ENCODE measurements around the gene TEX38. TPM values are rescaled to one million over a fixed set of nuclear protein-coding genes. Genes with fewer than 3 reads are reported as not detected.
A peak's percentile ranks its signal among the peaks of the same experiment; 100 is the strongest.

The TEX38 gene
- total RNA-seq, 6 donors from 2014 or later, result not detected

GRCh38 chr1:46687093-46687659 lies 15.5 kb downstream of the TEX38 start:
- TF ChIP-seq POLR2A (IDR thresholded peaks at IDR 0.05) (no peak), POLR2AphosphoS5 (IDR thresholded peaks at IDR 0.05) (no peak), EP300 (IDR thresholded peaks at IDR 0.05) (no peak)
- TF ChIP-seq, protein P1, sequence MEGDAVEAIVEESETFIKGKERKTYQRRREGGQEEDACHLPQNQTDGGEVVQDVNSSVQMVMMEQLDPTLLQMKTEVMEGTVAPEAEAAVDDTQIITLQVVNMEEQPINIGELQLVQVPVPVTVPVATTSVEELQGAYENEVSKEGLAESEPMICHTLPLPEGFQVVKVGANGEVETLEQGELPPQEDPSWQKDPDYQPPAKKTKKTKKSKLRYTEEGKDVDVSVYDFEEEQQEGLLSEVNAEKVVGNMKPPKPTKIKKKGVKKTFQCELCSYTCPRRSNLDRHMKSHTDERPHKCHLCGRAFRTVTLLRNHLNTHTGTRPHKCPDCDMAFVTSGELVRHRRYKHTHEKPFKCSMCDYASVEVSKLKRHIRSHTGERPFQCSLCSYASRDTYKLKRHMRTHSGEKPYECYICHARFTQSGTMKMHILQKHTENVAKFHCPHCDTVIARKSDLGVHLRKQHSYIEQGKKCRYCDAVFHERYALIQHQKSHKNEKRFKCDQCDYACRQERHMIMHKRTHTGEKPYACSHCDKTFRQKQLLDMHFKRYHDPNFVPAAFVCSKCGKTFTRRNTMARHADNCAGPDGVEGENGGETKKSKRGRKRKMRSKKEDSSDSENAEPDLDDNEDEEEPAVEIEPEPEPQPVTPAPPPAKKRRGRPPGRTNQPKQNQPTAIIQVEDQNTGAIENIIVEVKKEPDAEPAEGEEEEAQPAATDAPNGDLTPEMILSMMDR (IDR thresholded peaks at IDR 0.05), result no peak
- Histone ChIP-seq H3K4me1 (peaks cover 2 to 26% (median 19%) of the 10 kb centered on the region in 4 donors), H3K36me3 (peaks cover 43 to 95% (median 69%) of the 10 kb centered on the region in 4 donors), H3K4me3 (no peak overlapping the region), H3K9me3 (no peaks in the 10 kb centered on the region), H3K27ac (peak overlapping the region in 1 of 4 donors; percentile 12), H3K27me3 (no peaks in the 10 kb centered on the region)
- ATAC-seq (ENCODE audit: low FRiP score in 2 of 2) (no peak), DNase-seq (peak in 1 of 2 donors; percentile 83)
- 49 to 51% methylated on average over 2 of the region's 2 CpGs for WGBS, 2 donors

DNA sequence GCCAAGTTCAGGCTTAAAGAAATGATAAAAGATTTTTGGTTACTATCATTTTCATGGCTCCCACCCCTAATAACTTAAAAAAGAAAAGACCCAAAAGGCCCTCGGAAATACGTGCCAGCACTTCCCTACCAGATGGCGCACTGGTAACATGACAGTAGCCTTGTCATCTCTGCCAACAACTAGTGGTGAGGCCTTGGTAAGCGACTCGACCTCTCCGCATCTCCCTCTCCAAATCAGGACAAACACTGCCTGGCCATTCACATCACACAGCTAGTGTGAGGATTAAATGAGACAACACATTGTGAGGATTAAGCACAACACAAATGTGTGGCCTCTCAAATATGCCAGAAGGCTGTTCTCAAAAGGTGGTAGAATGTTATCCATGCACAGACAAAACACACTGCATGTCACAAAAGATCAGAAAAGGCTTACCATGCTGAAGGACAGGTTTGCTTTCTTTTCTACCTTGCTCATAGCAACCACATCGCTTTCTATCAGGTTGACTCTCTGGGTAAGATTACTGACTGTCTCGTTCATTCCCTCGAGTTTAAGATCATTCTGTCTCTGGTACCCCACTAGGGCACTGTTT lies 16.4 kb downstream of the TEX38 start:
- Histone ChIP-seq H3K4me3 (no peak overlapping the region), H3K9me3 (no peaks in the 10 kb centered on the region), H3K36me3 (peaks cover 43 to 95% (median 62%) of the 10 kb centered on the region in 4 donors), H3K4me1 (peaks cover 2 to 19% (median 18%) of the 10 kb centered on the region in 4 donors), H3K27me3 (no peaks in the 10 kb centered on the region), H3K27ac (peak overlapping the region in 1 of 4 donors; percentile 12)
- DNase-seq, result no peak
- TF ChIP-seq POLR2A (IDR thresholded peaks at IDR 0.05), result no peak
- TF ChIP-seq, protein P1 (IDR thresholded peaks at IDR 0.05), result no peak
- no peak for TF ChIP-seq EP300 (IDR thresholded peaks at IDR 0.05)
- TF ChIP-seq POLR2AphosphoS5 (IDR thresholded peaks at IDR 0.05), result no peak
- WGBS, 2 donors, result 69 to 77% methylated on average over 9 of the region's 9 CpGs
- ATAC-seq (ENCODE audit: low FRiP score in 2 of 2), result no peak

DNA sequence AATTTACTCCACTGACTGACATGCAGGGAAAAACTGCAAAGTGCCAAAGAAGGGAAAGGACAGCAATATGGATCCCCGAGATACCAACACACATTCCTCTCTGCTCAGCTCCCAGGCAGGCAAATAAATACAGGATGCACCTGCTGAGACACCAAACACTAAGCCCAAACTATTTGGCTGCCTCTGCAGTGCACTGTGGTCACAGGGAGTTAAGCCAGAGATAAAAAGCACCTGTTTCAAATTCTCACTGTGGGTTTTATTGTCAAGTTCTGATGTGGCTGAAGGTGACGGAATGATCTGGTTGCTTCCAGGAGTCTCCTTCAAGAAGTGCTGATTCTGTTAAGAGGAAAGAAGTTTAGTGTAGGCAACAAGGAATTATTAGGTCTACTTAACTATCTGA lies 17.7 kb downstream of the TEX38 start:
- Histone ChIP-seq H3K4me3 (no peak overlapping the region), H3K27me3 (no peaks in the 10 kb centered on the region), H3K4me1 (peaks cover 2 to 19% (median 18%) of the 10 kb centered on the region in 4 donors), H3K36me3 (peaks cover 34 to 84% (median 50%) of the 10 kb centered on the region in 4 donors), H3K27ac (no peak overlapping the region), H3K9me3 (no peaks in the 10 kb centered on the region)
- DNase-seq (no peak), ATAC-seq (ENCODE audit: low FRiP score in 2 of 2) (no peak)
- TF ChIP-seq EP300 (IDR thresholded peaks at IDR 0.05), result no peak
- TF ChIP-seq, protein P1 (IDR thresholded peaks at IDR 0.05), result no peak
- TF ChIP-seq POLR2A (IDR thresholded peaks at IDR 0.05), result no peak
- no peak for TF ChIP-seq POLR2AphosphoS5 (IDR thresholded peaks at IDR 0.05)
- 77 to 81% methylated on average over 2 of the region's 2 CpGs for WGBS, 2 donors

GRCh38 chr1:46689897-46690296 lies 18.2 kb downstream of the TEX38 start:
- H3K4me1 ChIP-seq, result peaks cover 2 to 19% (median 18%) of the 10 kb centered on the region in 4 donors
- ATAC-seq (ENCODE audit: low FRiP score in 2 of 2) (no peak), DNase-seq (no peak)
- 81 to 90% methylated on average over 1 of the region's 1 CpG for WGBS, 2 donors
- TF ChIP-seq POLR2AphosphoS5 (IDR thresholded peaks at IDR 0.05), result no peak
- no peak for TF ChIP-seq EP300 (IDR thresholded peaks at IDR 0.05)
- TF ChIP-seq, protein P1 (IDR thresholded peaks at IDR 0.05), result no peak
- no peak for TF ChIP-seq POLR2A (IDR thresholded peaks at IDR 0.05)
- no peak overlapping the region for H3K4me3 ChIP-seq
- H3K36me3 ChIP-seq, result peaks cover 28 to 81% (median 44%) of the 10 kb centered on the region in 4 donors
- H3K27me3 ChIP-seq, result no peaks in the 10 kb centered on the region
- H3K9me3 ChIP-seq, result no peaks in the 10 kb centered on the region
- H3K27ac ChIP-seq, result no peak overlapping the region
